Right lobe of liver (tissue), 4 donors: ENCODE data around the gene ZNF438.

Experiments used
- POLR2A ChIP-seq: fragments of 450-650 bp; IDR thresholded peaks from one replicate; pipeline ENCODE4 v1.6.1; 2017; ENCODE audit warnings: antibody characterized with exemption, mild to moderate bottlenecking
- TF ChIP-seq, protein P1 (sequence below), 4 donors: fragments of 200-600 bp in 3 of 4; fragments of 450-650 bp in 1 of 4; IDR thresholded peaks; one replicate each; pipeline versions ENCODE4 v1.5.1 to v1.8.0; 2016 to 2022; ENCODE audit warnings: antibody characterized with exemption in 4 of 4, mild to moderate bottlenecking in 2 of 4
- donor health status: DM: no; HTN: no; CAD: no.
- donor health status: DM: no; HTN: no; CAD: no.
- donor health status: DM: no; HTN: yes; CAD: no.

DNA sequence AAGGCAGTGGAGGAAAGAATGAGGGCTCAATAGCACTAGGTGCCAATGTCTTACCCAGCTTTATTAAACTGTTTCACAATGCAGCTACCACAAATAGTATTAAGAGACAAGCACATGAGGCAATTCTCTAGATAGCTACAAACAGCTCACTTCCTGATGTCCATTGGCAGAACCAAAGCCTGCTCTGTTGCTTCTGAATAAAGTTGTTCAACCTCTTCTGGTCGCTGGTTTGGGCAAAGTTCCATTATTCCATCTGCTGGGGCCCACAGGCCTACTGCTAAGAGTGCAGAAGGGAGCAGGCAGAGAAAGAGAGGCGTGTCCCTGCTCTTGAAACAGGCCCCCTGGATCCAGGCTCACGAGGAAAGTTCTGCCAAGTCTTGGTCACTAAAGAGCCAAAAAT is 173.9 kb downstream of the ZNF438 start:
- TF ChIP-seq POLR2A: no peak
- TF ChIP-seq, protein P1, sequence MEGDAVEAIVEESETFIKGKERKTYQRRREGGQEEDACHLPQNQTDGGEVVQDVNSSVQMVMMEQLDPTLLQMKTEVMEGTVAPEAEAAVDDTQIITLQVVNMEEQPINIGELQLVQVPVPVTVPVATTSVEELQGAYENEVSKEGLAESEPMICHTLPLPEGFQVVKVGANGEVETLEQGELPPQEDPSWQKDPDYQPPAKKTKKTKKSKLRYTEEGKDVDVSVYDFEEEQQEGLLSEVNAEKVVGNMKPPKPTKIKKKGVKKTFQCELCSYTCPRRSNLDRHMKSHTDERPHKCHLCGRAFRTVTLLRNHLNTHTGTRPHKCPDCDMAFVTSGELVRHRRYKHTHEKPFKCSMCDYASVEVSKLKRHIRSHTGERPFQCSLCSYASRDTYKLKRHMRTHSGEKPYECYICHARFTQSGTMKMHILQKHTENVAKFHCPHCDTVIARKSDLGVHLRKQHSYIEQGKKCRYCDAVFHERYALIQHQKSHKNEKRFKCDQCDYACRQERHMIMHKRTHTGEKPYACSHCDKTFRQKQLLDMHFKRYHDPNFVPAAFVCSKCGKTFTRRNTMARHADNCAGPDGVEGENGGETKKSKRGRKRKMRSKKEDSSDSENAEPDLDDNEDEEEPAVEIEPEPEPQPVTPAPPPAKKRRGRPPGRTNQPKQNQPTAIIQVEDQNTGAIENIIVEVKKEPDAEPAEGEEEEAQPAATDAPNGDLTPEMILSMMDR (IDR thresholded peaks at IDR 0.05): no peak
